UCSD-AML1 (cell line): Measurements from ENCODE around the gene MBNL2.

Experiments
- DNase-seq: peaks from one replicate; lab custom pipeline; 2025; ENCODE audit not compliant: unreplicated experiment; lab: John Stamatoyannopoulos, UW

Gene MBNL2

DNA sequence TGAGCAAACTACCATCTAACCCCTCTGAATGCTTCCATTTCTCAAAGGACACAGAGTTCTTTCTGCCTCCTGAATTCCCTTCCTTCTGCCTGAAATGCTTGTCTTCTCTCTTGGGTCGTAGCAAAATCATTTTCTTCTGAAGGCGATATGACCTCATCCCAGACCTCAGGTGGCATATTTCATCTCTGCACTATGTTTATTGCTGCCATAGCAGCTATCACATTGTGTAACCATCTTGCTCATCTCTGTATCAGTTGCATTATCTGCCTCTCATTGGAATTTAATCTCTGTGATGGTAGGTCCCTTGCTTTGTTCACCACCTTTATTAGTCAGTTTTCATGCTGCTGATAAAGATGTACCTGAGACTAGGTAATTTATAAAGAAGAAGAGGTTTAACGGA, 179.3 kb downstream of the MBNL2 start:
- DNase-seq, result no peak

DNA sequence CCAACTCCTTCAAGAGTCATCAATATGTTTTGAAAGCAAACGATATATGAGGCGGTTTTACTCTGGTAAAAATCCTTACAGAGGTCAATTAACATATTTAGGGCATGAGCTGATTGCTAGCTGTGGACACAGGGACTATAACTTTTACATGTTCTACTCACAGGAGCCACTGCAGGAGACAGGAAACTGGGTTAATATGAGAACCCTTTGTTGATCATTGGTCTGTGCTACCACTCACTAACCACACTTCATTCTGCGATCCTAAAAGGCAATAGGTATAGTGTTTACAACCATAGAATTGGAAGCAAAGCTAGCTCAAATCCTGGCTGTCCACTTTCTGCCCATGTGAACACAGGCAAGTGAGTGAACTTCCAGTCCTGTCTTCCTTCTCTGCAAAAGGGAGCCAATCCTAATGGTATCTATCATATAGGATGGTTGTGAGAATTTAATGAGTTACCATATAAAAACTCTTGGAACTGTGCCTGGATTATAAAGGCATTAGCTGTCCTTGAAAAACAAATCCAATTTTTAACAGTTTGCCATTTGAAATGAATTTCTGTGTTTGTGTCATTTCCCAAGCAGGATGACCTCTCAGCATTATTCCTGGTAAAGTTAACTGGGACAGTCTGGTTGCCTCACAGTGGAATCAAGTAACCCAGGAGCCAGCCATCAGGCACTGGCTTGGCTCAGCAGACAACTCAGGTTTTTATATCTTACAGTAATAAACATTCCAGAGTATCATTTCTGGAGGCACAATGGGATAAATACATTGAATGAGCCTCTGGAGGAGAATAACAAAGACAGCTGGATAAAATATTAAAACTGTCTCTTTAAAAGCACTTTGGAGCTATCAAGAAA, 182.0 kb downstream of the MBNL2 start:
- no peak for DNase-seq

DNA sequence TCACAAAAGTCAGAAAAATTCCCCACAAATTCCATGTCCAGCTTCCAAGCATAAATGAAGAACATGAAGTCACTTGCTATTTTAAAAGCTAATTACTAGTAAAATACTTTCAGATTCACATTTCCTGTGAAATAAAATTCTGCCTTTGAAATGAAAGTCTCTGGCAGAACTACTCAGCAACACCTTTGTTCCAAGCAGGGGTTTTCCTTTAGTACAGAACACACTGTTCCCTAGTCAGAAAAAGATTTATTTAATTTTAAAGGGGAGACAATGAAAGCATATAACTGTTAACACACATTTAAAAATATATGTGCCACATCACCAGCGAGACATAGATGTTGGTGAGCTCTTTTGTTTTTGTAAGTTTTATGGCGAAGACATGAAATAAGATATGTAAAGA, 185.4 kb downstream of the MBNL2 start:
- DNase-seq, result no peak

DNA sequence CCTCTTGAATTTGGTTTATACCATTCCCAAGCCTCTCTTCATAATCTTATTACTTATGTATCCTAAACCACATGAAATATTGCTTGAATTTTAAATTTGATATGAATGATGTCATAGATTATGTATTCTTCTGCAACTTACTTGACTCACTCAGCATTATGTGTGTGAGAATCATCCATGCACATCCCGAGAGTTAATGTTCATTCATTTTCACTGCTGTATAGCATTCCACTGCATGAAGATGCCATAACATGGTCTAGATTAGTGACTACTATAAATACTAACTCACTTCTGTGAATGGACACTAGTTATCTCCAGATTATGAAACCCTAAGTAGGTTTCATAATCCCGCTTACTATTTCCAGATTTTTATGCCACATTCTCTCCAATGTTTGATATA, 186.8 kb downstream of the MBNL2 start:
- DNase-seq, result no peak

DNA sequence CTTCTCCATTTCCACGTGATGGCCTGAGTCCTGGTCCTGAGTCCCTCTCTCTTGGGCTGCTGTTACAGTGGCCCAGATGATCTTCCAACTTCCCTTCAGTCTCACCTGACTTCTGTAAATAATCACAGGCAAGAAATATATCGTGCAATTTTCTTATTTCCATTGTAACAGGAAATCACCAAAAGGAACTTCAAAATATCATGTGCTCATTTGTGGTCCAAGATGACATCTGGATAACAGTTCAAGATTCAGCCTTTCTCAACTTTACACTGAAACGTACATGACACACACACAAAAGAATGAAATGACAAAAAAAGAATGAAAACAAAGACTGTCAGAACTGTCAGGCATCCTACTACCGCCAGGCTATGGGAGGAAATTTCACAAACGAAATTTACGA, 189.9 kb downstream of the MBNL2 start:
- DNase-seq, result no peak

DNA sequence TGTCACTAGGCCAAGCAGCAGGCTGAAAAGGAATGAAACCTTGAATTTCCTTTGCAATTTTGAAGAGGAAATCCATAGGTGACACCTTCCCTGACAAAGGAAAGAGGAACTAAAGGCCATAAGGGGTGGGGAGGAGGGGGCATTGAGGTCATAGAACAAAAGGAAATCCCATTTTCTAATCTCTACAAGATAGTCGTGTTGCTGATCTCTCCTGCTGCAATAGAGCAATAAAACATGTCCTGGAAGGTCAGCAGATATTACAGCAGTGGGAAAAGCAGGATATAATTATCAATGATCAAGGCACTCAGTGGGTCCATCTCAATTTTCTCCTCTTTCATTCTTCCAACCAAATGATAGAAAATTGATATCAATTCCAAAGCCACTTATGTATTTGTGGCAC, 191.6 kb downstream of the MBNL2 start:
- no peak for DNase-seq

DNA sequence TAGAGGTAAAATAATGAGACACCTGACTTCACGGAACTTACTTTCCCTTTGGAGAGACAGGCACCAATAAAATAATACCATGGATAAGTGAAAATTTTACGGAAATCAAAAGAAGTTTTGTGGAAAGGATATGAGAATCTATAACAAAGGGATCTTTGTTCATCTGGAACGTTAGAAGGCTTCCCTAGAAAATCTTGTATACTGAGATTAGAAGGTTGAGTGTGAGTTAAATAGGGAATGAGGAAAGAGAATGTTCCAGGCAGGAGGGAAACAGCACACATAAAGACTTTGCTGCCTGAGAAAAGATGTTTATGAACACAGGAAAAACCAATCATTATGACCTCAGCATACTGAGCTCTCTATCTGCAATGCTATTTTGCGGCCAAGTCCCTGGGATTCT, 192.3 kb downstream of the MBNL2 start:
- DNase-seq, result no peak

DNA sequence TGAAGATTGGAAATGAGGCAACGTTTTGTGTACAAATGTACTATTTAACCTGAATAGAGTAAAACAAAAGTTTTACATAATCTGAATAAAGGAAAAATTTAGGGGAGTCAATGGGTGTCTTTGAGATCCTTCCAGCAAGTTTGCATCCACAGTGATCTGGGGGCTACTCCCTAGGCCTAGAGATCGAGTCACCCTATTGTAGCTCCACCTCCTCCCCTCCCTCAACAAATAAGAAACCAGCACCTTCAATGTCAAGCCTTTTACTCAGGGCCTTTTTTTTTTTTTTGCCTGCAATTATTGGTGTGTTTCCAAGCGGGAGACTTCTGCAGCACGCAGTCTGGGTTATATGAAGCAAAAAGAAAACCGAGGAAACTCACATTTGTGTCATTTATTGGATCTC, 195.6 kb downstream of the MBNL2 start:
- no peak for DNase-seq

DNA sequence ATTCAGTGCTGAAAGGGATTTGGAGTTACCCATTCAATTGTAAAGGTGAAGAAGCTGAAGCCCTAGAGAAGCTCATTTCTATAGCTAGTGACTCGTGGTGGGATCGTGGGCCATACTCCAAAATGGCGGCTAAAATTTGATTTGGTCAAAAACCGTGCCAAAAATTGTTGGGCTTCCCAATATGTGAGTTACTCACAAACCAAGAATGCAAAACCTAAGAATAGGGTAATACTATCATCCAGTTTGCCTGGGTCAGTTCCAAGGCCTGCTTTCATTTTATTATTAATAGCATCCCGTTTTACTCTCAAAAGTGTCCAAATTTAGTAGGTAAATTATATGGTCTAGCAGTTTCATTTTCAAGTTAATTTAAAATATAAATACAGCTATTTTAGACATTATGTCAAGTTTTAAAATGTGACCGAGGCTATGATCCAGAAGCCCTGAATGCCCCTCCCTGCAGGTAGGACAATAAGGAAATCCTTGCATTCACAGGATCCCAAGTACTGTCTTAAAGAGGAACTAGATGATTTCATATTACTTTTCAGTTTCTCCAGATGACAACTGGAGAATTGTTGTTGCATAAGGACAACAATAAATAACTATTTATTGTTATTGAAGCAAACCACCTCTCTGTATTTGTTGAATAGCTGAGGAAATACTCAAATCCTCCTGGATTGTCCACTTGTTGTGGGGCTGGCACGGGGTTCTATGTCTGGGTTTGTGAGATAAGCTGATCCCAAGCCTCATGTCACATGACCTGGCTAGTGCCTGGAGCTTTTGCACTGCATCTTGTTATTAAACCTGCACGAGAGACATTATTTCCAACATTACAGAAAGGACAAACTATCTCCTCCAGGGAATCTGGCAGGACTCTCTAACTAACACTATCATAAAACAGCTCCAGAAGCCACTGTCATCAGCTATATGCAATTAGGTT, 200.3 kb downstream of the MBNL2 start:
- DNase-seq, result no peak

DNA sequence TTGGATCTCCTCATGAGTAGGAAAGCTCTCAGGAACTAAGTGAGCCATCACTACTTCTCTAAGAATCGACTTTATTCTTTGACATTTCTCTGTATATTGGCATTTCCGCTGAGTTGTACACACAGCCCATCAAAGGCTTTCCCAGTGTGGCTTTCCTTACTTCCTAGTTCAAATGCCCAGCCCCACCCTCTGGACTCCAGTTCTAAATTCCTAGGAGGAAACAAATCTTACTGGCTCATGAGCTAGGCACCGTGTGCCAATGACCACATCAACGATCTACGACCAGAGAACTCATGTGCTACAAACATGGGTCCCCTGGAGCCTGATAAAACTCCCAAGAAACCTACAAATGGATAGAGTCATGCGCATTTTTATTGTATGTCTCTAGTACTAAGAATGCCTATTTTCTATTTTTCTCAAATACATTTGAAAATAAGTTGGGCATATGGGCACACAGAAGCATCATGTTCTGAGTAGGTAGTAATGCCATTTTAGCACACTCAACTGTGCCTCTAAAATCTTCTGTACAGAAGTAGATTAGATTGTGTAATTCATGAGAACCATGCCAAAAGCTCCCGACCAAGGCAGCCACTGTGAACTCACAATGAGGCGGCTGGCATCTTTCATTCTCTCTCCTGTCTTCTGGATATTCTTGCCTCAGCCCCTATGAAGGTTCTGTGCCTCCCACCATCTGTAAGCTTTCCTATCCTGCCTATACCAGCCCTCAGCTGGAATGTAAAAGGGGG, 201.3 kb downstream of the MBNL2 start:
- DNase-seq, result no peak

DNA sequence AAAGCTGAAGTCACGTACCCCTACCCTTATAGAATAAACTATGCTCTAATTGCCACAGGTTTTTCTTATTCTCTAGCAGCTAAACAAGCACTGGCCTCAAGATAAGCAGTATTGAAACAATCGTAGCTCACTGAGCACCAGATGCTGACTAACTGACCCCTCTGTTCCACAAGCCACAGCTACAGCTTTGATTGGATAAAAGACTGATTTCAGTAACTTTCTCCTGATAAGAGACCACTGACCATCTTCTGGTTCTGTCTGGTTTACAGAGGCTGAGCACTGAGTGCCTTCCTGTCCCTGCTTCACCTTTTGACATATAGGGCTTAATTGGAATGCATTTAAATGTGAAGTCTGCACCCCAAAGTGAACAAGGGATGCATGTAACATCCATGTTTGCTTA, 203.5 kb downstream of the MBNL2 start:
- DNase-seq, result no peak

DNA sequence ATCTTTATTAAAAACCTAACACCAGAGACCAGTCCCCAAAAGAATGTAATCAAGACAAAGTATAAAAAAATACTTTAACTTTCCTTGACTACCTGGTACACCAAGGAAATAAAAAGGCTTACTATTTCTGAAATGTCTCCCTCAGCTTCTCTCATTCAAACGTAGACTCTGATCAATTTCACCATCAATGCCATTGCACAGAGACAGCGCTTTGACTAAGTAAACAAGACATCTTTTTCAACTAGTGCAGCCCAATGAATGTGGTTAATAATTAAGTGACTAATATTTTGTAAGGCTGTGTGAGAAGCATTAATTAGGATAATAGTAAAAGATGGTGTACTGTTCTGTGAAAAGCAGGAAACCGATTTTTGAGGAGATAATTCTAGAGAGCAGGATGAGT, 204.6 kb downstream of the MBNL2 start:
- DNase-seq, result no peak

DNA sequence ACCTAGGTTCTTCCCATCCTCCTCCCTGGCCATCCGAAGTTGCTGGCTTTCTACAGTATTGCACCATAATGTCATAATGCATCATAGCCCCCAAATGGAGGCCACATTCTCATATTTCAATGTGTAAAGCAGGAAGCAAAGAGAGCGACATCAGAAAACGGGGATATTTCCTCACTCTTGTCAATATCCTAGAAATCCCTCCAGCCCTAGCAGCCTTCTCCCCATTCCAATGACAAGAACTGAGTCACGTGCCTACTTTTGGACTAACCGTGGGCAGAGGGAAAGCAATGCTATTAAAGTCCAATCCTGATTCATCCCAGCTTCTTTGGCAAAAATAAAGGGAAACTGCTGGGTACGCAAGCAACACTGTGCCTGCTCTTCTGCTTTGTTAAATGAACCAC, 207.5 kb downstream of the MBNL2 start:
- DNase-seq, result no peak

DNA sequence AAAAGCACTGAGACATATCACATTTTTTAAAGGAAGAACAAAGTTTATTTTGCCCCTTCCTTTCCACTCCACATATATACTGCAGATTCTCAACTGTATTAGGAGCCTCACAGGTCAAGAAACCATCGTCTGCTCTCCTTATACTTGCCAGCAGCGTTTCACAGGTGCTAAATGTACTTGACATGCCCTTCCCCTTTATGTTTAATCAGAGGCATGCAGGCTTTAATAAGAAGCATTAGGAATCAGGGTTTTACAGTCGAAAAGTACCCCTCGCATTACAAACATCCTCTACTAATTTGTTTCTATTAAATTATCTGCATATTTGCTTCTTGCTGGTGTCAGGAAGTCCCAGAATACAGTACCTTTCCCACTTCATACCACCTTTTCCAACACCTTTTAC, 208.2 kb downstream of the MBNL2 start:
- DNase-seq, result no peak

DNA sequence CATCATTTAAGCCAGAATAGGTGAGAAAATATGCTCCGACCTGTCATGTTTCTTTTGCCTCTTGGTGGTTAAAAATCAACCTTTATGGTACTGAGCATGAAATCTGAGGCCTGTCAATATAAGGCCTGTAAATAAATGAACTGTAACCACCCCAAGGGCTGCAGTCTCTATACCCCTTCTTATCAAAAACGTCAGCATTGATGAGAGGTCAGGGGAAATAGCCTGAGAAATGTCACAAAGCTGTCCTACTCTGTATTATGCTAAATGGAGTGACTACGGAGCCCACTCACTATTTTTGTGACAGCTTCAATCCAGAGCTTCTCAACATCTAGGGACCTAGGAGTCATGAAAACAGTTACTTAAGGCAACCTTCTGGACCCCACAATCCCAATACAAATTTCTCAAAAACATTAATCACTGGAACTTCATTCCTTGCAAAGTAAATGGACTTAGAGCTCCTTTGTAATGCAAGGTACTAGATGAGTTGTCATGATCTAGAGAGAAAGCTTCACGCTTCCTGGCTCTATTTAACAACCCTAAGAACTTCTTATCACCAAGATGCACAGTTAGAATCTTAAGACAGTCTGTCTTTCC, 209.1 kb downstream of the MBNL2 start:
- no peak for DNase-seq

DNA sequence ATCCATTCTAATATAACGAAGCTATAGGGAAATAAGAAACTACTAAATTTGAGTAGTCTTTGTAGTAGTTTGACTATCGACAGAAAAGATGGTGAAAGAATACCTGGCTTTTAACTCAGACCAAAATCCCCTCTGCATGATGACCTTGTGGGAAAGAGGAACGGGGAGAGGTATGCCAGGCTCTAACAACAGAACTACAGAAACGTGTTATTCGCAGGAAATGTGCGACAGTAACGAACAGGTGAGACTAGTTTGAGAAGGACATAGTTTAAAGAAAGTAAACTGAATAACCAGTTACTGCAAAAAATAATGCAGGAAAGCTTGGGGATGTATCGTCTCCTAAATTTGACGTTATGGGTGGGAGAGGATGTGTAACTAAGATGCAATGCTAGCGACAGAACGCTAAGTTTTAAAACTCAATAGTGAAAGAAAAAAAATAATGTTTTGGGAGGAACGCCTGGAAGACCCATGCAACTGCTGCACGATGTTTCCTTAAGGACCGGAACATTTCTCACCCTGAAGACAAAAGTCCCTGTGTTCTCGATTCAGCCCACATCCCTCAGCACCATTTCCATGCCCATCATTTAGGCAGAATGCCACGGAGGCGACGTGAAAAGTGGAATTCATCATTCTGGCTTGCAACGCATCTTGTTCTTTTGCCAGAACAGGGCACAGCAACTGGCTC, 210.2 kb downstream of the MBNL2 start:
- DNase-seq, result no peak

DNA sequence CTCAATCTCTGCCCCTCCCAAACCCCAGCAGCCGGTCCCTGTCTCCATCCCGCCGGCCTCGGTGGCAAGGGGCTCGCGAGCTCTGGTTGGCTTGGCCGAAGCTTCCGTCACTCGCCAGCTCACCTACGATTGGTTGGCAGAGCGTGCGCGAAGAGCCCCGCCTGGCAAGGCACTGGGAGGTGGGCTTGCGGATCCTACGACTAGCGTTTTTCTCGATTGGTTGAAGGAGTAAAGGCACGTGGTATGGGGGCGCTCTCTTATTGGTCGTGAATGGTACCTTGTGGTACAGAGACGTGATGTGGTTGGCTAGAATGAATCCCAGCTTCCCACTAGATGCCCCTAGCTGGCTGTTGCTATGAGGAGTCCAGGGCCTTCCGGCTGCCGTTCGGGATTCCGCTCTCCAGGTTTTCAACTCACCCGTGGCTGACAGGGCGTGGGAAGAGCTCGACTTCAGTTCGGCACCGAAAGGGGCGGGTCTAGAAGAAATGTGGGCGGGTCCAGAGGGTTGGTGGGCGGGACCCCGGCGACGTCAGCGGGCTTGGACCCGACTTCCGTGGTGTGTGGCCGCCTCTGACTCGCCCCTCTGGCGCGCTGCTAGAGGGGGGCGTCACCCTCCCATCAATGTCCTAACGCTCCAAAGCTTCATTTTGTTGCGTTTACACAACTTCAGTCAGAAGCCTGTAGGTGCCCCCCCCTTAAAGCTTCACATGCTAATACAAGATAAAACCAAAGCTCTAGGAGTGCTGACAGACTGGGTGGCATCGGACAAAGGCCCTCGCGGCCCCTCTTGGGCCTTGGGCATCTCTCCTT, 211.0 kb downstream of the MBNL2 start:
- DNase-seq, result peak; percentile 99

DNA sequence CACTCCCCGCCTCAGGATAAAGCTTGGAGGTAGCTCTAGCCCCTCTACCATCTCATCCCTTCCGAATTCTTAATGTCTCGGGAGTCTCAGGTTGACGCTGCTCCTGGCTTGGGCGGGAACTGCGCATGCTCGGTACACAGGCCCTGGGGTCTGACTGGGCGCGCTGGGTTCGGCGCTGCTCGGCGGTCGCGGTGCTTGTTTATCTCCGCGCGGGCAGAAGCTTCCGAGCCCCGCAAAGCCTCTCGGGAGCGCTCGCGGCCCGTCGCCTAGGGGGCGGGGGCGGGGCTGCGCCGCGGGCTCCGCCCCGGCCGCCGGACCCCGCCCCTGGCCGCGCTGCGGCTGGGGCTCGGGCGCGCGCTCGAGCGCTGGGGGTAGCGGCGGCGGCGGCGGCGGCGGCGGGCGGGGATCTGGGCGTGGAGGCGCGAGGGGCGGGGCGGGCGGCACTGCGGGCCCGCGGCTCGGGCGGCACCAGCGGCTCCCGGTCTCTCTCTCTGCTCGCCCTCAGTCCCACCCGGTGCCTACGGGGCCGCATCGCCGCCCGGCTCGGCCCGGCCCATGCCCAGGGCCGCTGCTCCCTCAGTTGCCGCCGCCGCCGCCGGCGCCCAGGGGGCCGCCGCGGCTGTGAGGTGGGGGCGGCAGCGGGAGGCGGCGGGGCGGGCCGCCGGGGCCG, 211.7 kb downstream of the MBNL2 start, which contains the start of gene RAP2A:
Gene RAP2A, plus strand, starts transcription at position 443 of the 670 bp plus-strand sequence. CDS start 302 bp downstream, outside the sequence.
- DNase-seq, result peak; percentile 90
